HG02884 (cell line): ENCODE measurements around the gene THAP6.
"Not testable (repeated sequence)": the region's sequence is repeated elsewhere in the genome, so short reads cannot be mapped to it uniquely, and the experiment has no call there.

Source experiments
- ATAC-seq: cut with Tn5 transposase; IDR thresholded peaks from one replicate; pipeline ENCODE4 v1.9.1; 2021; ENCODE audit warnings: mild to moderate bottlenecking, moderate library complexity; ENCODE audit not compliant: unreplicated experiment

The THAP6 gene

DNA sequence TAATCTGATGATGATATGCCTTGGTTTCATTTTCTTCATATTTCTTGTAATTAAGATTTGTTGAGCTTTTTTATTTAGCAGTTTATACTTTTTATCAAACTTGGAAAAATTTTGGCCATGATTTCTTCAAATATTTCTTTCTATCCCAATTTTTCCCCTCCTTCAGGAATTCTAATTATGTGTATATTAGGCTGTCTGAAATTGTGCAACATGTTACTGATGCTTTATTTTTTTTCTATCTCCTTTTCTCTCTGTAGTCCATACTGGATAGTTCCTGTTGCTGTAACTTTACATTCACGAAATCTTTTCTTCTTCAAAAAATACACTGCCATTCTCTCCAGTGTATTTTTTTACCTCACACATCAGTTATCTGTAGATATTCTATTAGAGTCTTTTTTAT is 10.8 kb downstream of the THAP6 start:
- no peak for ATAC-seq

DNA sequence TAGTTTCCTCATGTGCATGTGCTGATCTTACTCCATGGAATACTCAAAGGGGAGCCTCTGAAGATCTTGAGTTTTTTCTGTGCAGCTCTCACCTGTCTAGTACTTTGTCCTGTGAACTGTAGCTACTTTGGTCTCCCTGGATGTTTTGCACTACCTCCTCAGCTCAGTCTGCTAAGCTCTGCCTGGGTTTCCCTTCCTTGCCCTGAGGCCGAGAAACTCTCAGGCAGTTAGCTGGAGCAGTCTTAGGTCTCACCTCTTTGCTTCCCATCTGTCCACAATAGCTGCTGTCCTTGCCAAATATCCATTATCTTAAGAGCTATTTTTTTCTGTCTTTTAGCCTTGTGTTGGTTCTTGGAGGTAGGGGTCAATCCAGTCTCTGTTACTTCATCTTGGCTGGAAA is 11.6 kb downstream of the THAP6 start:
- ATAC-seq = no peak

DNA sequence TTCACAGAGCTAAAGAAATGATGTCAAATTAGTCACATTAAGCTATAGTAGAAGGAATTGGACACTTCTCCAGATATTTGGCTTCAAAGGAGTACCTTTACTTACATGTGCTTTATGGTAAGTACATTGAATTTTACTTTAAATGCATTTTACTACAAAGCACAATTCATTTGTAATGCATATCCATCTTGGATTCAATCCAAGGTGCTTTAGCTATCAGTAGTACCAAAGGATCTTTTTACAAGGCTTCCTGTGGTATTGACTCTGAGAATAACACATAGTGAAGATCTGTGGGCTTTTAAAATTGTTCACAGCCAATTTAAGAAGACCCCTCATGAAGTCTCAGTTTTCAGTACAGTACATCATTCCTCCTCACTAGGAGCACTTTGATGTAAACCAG is 13.2 kb downstream of the THAP6 start:
- ATAC-seq = no peak

DNA sequence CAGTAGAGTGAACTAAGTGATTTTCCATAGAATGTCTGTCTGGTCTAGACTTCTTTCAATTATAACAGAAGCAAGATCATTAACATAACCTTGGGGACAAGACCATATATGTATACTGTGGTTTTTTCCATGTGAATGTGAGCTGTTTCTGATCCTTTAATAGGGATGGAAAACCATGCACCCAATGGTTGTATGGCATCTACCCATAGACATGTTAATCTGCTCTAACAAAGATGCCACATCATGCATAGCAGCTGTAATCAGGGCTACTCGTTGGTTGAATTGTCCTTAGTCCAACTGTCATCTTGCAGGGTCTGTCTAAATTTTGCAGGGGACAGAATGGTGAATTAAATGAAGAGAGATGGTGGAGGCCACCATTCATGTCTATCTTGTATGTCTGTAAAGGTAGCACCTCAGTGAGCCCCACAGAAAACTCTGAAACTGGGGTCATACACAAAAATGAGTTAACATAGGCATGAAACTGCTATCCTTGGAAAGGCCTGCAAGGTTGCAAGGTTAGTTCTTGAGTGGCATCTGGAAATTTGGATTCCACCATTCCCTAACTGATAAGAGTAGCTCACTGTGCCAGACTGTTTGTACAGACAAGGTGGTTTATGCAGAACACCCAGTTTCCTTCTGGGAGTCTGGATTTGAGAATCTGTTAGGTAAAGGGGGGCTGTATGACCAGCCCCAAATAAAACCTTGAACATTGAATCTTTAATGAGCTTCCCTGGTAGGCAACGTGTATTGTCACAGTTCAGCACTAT is 16.5 kb downstream of the THAP6 start:
- ATAC-seq = no peak

DNA sequence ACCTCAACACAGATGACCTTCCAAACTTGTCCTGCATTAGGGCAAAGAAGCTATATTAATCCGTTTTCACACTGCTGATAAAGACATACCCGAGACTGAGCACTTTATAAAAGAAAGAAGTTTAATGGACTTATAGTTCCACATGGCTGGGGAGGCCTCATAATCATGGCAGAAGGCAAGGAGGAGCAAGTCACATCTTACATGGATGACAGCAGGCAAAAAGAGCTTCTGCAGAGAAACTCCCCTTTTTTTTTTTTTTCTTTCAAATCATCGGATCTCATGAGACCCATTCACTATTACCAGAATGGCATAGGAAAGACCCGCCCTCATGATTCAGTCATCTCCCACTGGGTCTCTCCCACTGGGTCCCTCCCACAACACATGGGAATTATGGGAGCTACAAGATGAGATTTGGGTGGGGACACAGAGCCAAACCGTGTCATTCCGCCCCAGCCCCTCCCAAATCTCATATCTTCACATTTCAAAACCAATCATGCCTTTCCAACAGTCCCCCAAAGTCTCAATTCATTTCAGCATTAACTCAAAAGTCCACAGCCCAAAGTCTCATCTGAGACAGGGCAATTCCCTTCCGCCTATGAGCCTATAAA is 17.4 kb downstream of the THAP6 start:
- not testable (repeated sequence) for ATAC-seq

DNA sequence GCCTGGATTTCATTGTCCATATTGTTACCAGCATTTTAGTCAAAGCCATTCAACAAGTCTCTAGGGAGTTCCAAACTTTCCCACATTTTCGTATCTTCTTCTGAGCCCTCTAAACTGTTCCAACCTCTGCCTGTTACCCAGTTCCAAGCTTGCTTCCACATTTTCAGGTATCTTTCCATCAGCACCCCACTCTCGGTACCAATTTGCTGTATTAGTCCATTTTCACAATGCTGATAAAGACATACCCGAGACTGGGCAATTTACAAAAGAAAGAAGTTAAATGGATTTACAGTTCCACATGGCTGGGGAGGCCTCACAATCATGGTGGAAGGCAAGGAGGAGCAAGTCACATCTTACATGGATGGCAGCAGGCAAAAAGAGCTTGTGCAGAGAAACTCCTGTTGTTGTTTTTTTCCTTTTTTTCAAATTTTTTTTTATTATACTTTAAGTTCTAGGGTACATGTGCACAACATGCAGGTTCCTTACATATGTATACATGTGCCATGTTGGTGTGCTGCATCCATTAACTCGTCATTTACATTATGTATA is 19.1 kb downstream of the THAP6 start:
- not testable (repeated sequence) for ATAC-seq

DNA sequence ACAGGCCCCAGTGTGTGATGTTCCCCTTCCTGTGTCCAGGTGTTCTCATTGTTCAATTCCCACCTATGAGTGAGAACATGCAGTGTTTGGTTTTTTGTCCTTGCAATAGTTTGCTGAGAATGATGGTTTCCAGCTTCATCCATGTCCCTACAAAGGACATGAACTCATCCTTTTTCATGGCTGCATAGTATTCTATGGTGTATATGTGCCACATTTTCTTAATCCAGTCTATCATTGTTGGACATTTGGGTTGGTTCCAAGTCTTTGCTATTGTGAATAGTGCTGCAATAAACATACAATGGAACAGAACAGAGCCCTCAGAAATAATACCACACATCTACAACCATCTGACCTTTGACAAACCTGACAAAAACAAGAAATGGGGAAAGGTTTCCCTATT is 19.7 kb downstream of the THAP6 start:
- not testable (repeated sequence) for ATAC-seq

DNA sequence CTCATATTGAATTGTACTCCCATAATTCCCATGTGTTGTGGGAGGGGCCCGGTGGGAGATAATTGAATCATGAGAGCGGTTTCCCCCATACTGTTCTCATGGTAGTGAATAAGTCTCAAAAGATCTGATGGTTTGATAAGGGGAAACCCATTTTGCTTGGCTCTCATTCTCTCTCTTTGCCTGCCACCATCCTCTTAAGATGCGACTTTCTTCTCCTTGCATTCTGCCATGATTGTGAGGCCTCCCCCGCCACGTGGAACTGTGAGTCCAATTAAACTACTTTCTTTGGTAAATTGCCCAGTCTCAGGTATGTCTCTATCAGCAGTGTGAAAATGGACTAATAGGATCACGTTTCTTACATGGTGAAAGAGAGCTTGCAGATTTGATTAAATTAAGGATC is 23.0 kb downstream of the THAP6 start:
- ATAC-seq = not testable (repeated sequence)

DNA sequence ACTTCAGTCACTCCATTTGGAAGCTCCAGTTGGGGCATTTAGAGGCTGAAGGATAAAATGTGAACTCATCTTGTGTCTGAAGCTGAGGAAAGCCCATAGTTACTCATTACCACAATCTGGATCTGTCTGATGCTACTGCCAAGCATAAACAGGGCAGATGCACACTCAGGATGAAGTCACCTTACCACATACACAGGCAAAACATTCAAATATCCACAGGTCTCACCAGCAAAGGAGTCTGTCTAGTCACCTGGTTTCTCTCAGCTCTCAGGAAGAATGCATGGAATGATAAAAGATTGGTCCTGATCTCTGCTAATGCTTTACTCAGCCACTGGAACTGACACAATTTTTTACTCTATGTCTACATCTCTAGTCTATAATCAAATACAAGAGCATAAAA is 28.6 kb downstream of the THAP6 start:
- no peak for ATAC-seq

DNA sequence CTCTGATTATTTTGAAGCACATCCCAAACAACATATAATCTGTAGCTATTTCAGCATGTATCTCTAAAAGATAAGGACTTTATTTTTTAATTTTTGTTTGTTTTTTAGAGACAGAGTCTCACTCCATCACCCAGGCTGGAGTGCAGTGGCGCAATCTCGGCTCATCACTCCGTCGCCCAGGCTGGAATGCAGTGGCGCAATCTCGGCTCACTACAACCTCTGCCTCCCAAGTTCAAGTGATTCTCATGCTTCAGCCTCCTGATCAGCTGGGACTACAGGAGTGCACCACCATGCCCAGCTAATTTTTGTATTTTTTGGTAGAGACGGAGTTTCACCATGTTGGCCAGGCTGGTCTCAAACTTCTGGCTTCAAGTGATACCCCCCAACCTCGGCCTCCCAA is 29.9 kb downstream of the THAP6 start:
- not testable (repeated sequence) for ATAC-seq

DNA sequence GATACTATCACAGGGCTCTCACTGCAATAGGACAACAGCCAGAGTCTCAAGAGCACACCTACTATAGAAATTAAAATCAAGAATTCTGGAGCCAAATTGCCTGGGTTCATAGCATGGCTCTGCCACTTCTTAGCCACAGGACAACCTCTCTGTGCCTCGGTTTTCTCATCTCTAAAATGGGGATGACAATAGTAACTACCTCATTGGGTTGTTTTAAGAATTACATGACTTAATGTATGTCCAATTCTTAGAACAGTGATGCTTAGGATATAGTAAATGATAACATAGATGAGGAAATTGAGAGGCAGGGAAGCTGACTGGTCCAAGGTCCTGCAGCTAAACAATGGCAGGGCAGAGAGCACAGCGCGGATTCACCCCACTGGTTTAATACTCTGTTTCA is 30.6 kb downstream of the THAP6 start:
- ATAC-seq = no peak

DNA sequence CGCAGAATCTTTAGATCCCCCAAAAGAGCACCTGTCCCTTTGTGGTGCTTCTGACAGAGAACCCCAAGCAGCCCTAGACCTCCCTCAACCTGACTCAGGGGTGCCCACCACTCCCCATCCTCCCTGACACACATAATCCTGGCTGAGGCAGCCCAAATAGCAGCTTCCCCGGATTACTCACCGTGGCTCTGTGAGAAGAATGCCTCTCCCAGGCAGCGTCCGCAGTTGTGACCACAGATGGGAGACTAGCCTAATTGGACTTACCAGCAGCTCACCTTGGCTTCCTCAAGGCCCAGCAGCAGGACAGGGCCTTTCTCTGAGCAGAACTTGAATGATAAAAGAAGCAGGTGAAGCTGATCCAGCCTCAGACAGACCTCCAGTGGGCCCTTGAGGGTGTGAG is 31.3 kb downstream of the THAP6 start:
- ATAC-seq = no peak

DNA sequence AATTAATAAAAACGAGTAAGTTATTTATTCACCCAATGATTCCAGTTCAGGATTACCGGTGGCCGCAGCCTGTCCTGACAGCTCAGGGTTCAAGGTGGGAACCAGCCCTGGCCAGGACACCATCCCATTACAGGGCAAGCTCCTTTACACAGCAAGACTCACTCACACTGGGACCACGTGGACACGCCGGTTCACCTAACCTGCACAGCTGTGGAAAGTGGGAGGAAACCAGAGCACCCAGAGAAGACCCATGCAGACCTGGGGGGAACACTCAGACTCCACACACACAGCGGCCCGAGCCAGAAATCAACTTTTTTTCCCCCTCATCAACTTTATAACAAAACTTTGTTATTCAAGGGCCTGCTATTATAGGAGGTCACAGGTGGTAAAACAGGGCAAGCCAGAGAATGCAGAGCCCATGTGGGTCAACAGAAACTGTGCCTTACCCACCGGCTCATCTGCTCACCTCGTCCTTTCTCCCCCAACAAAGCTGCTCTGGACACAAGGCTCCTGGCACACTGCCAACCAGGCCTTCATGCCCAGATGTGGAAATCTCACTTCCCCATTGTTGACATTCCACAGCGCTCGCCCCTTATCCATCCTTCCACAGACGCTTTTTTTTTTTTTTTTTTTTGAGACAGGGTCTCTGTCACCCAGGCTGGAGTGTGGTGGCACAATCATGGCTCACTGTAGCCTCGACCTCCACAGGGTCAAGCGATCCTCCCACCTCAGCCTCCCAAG is 33.5 kb downstream of the THAP6 start:
- ATAC-seq = no peak

DNA sequence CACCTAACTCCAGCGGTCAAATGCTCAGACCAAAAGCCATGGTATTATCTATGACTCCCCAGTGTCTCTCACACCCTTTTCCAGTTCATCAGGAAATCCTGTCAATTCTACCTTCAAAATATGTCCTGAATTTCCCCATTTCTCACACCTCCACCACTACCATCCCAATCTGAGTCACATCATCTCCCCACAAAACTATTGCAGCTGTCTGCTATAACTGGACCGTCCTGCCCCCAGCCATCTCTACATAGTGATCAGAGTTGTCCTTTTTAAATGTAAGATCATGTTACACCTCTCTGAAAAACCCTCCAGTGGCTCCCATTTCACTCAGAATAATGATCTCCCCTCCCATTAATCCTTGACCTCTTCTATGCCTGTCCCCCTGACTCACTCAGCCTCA is 34.7 kb downstream of the THAP6 start:
- no peak for ATAC-seq

DNA sequence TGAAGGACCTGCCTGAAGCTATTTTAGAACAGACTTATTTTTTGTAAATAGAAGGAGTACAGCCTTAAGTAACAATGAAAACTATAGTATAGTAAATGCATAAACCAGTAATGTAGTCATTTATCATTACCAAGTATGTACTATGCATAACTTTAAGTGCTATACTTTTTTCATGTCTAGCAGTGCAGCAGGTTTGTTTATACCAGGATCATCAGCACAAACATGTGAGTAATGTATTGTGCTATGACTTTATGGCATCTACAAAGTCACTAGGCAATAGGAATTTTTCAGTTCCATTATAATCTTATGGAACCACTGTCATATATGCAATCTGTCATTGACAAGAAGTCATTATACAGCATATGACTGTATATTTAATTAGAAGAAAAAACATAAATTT is 38.2 kb downstream of the THAP6 start:
- ATAC-seq = no peak

DNA sequence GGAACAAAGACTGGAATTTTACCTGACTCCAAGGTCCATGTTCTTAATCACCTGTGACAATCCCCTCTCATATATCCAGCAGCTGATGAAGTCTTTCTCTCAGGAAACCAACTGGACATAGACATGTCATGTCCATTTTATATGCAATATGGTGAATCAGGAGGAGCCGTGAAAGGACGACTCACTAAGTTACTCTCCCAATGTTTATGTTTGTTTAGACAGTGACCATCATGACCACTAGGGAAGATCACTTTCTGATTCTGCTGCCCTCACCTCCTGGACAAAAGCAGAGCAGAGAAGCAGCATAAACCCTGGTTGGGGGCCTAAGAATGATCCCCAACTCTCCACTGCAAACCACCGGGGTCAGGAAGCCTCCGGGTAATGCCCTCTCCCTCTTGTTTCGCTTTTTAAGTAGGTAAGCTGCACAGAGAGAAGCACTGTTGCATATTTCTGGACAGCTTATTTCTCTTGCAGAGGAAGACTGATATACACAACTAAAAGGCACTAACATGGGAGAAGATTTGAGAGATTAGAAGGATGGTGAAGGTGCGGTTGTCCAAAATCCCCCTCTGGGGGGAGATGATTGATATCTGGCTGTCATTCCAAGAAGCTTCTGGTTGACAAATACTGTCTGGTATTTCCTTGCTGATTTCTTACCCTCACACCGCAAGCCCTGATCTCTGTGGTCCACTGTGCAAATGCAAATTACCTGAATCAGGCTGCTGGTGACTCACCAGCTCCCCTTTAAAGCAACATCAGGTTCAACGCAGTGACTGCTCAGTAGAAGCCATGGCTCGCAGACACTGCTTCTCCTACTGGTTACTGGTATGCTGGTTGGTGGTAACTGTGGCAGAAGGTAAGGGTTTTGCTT is 41.3 kb downstream of the THAP6 start, which contains the start of gene ODAPH:
ODAPH (plus strand) TSS at position 773 of the 871 bp plus-strand sequence; CDS start at position 790, 17 bp downstream.
- peak; percentile 94 for ATAC-seq

DNA sequence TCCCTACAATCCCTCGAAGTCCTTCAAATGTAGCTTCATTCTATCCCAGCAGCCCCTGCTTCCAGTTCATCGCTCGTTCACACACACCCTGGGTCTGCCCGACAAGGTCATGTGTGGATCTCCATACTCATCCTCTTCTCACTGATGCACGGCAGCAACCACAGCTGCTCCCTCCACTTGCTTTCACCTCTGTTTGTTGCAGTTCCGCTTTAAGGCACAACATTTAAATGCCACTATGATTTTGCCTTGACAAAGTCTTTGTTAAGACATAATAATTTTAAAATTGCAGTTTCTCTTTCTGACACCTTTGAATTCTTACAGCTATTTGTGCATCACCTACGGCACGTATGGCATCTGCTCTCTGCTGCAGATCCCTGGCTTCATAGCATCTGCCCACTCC is 43.4 kb downstream of the THAP6 start:
- no peak for ATAC-seq

DNA sequence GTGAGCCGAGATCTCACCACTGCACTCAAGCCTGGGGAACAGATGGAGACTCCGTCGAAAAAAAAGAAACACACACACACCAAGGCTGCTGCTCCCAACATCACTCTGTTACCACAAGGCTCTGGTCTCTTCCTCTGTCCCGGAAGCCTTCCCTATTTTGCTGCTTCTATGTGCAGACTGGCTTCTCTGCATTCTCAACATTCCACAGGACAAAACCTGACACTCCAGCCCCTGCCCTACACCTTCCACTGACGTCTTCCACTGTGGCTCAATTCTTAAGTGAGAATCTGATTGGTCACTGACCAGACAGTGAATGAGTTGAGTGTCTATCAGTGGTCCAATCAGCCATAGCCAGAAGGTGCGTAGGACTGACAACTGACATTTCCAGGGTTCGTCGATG is 47.5 kb downstream of the THAP6 start:
- ATAC-seq = no peak

DNA sequence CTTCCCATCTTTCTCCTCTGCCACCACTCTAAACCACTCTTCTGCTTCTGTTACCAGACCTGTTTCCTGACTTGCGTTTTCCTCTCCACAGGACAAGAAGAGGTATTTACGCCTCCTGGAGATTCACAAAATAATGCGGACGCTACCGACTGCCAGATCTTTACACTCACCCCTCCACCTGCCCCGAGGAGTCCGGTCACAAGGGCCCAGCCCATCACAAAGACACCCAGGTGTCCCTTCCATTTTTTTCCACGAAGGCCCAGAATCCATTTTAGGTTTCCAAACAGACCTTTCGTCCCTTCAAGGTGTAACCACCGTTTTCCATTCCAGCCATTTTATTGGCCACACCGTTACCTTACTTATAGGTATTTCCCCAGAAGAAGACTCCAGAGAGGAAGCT is 49.8 kb downstream of the THAP6 start:
- no peak for ATAC-seq

DNA sequence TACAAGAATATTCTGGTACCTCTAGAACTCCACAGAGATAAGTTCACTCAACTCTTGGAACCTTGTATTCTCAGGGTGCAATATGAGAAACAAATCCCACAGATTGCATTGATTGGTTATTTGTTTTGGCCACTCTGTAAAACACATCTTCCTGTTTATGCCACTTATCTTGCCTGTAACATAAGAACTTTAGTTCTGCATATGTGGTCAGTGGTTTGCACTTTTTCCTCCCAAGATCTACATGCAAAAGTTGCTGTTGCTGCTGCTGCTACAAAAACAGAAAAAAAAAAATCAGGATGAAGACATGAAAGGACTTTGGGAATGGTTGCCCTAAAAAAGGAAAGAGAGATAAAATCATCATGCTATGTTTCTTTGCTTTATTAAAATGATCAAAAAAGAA is 51.2 kb downstream of the THAP6 start:
- ATAC-seq = no peak

DNA sequence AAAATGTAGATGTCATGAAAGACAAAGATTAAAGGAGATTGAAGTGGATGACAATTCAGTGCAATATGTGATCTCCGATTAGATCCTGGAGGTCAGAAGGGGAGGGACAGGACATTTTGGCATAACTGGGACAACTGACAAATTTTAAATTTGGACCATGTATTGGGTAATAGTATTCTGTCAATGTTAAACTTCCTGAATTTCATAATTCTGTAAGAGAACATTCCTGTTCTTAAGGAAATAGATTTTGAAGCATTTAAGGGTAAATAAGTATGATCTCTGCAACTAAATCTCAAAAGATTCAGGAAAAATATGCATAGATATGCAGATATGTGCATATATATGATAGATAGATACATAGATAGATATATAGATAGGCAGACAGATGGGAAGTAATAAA is 52.6 kb downstream of the THAP6 start:
- no peak for ATAC-seq
